ENCODE results near the gene TUBB4B.

Gene TUBB4B

DNA sequence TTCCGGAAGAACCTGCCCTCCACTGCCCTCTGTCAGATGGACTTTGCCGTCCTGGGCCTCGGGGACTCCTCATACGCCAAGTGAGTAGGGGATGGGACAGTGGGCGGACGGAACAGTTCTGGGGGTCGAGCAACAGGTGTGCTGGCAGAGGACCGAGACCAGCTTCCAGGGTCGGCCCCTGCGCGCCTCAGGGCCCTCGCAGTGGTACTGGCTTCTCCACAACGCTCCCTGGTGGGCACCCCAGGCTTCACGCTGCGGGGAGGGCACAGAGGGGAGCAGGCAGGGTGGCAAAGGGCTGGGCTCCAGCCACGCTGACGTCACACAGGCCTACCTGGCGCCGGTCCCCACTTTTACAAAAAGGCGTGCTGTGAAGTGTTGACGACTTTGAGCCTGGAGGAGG, 28.6 kb upstream of the TUBB4B start:
- Histone ChIP-seq H3K4me1 (ENCODE audit: insufficient read depth, low read length, severe bottlenecking) (peaks cover 20% of the 10 kb centered on the region), H3K4me3 (ENCODE audit: low read depth, low read length, poor library complexity, severe bottlenecking) (peak overlapping the region; percentile 29), H3K9me2 (ENCODE audit: low read depth, low read length) (no peaks in the 10 kb centered on the region), H3K9ac (ENCODE audit: low read length) (no peak overlapping the region), H3K9me3 (ENCODE audit: low read length) (no peaks in the 10 kb centered on the region), H3K36me3 (ENCODE audit: insufficient read depth, low read length) (peaks cover 13% of the 10 kb centered on the region), H3K27ac (ENCODE audit: low read depth, low read length, poor library complexity, severe bottlenecking) (no peak overlapping the region), H3K79me2 (ENCODE audit: insufficient read depth, low read length) (no peaks in the 10 kb centered on the region), H3K4me2 (ENCODE audit: low read length) (peak overlapping the region; percentile 51; the same call in 1 of the 2 replicates), H3K27me3 (ENCODE audit: insufficient read depth, low read length) (no peaks in the 10 kb centered on the region), H4K20me1 (ENCODE audit: insufficient read depth, low read length) (no peaks in the 10 kb centered on the region), H3F3A (ENCODE audit: insufficient read depth, low read length) (no peaks in the 10 kb centered on the region), H2AFZ (ENCODE audit: low read length) (no peak overlapping the region)
- TF ChIP-seq, protein P1, sequence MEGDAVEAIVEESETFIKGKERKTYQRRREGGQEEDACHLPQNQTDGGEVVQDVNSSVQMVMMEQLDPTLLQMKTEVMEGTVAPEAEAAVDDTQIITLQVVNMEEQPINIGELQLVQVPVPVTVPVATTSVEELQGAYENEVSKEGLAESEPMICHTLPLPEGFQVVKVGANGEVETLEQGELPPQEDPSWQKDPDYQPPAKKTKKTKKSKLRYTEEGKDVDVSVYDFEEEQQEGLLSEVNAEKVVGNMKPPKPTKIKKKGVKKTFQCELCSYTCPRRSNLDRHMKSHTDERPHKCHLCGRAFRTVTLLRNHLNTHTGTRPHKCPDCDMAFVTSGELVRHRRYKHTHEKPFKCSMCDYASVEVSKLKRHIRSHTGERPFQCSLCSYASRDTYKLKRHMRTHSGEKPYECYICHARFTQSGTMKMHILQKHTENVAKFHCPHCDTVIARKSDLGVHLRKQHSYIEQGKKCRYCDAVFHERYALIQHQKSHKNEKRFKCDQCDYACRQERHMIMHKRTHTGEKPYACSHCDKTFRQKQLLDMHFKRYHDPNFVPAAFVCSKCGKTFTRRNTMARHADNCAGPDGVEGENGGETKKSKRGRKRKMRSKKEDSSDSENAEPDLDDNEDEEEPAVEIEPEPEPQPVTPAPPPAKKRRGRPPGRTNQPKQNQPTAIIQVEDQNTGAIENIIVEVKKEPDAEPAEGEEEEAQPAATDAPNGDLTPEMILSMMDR (IDR thresholded peaks at IDR 0.05; ENCODE audit: low read length), result peak; percentile 36; the same call in 1 of the 2 replicates
- no peak for TF ChIP-seq EZH2 (IDR thresholded peaks at IDR 0.05; ENCODE audit: borderline replicate concordance, low read length)

DNA sequence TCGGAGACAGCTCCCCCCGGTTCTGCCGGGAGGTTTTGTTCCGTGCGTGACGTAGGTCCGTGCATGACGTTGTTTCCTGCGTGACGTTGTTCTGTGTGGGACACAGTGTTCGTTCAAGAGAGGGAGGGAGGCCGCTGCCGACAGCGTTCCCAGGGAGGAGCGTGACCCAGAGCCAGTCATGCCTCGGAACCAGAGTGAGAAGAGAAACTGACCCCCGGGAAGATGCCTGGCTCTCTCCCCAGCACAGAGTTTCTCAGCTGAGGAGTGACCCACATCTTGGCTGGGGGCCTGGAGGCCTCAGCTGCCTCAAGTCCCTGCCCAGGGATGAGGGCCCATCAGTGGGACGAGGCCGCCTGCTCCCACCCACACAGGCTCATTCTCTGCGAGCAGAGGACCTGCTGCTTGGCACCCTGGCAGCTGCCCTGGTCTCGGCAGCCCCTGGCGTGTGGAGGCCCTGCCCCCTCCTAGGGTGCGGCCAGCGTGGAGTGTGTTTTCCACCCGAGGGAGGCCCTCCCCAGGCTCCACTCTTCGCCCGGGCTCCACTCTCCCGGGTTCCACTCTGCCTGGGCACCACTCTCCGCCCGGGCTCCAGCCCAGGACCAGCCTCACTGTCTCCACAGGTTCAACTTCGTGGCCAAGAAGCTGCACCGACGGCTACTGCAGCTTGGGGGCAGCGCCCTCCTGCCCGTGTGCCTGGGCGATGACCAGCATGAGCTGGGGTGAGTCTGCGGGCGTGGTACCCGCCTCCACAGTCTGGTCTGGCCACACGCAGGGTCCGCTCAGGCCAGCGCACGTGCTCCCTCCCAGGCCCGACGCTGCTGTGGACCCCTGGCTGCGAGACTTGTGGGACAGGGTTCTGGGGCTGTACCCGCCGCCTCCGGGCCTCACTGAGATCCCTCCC, 27.7 kb upstream of the TUBB4B start:
- TF ChIP-seq, protein P1 (IDR thresholded peaks at IDR 0.05; ENCODE audit: low read length), result no peak
- no peak for TF ChIP-seq EZH2 (IDR thresholded peaks at IDR 0.05; ENCODE audit: borderline replicate concordance, low read length)
- H3K4me3 ChIP-seq (ENCODE audit: low read depth, low read length, poor library complexity, severe bottlenecking), result peak overlapping the region; percentile 29
- peak overlapping the region; percentile 51 for H3K4me2 ChIP-seq (ENCODE audit: low read length)
- H3K27ac ChIP-seq (ENCODE audit: low read depth, low read length, poor library complexity, severe bottlenecking), result no peak overlapping the region
- H4K20me1 ChIP-seq (ENCODE audit: insufficient read depth, low read length), result no peaks in the 10 kb centered on the region
- H3K27me3 ChIP-seq (ENCODE audit: insufficient read depth, low read length), result no peaks in the 10 kb centered on the region
- H3K36me3 ChIP-seq (ENCODE audit: insufficient read depth, low read length), result peaks cover 11% of the 10 kb centered on the region
- H3F3A ChIP-seq (ENCODE audit: insufficient read depth, low read length), result no peaks in the 10 kb centered on the region
- H3K4me1 ChIP-seq (ENCODE audit: insufficient read depth, low read length, severe bottlenecking), result peaks cover 20% of the 10 kb centered on the region
- H3K79me2 ChIP-seq (ENCODE audit: insufficient read depth, low read length), result no peaks in the 10 kb centered on the region
- no peaks in the 10 kb centered on the region for H3K9me2 ChIP-seq (ENCODE audit: low read depth, low read length)
- H2AFZ ChIP-seq (ENCODE audit: low read length), result no peak overlapping the region
- peak overlapping the region; percentile 36; the same call in 1 of the 2 replicates for H3K9ac ChIP-seq (ENCODE audit: low read length)
- H3K9me3 ChIP-seq (ENCODE audit: low read length), result no peaks in the 10 kb centered on the region

DNA sequence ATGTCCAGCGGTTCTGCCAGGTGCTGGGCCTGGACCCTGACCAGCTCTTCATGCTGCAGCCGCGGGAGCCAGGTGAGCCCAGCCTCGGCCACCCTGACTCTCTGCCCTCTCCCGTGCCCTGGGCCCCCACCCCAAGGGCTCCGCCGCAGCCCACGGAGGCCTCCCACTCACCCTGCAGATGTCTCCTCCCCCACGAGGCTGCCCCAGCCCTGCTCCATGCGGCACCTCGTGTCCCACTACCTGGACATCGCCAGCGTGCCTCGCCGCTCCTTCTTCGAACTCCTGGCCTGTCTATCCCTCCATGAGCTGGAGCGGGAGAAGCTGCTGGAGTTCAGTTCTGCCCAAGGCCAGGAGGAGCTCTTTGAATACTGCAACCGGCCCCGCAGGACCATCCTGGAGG, 26.5 kb upstream of the TUBB4B start:
- H3K27me3 ChIP-seq (ENCODE audit: insufficient read depth, low read length), result no peaks in the 10 kb centered on the region
- no peaks in the 10 kb centered on the region for H3K79me2 ChIP-seq (ENCODE audit: insufficient read depth, low read length)
- no peaks in the 10 kb centered on the region for H4K20me1 ChIP-seq (ENCODE audit: insufficient read depth, low read length)
- no peak for TF ChIP-seq EZH2 (IDR thresholded peaks at IDR 0.05; ENCODE audit: borderline replicate concordance, low read length)
- H2AFZ ChIP-seq (ENCODE audit: low read length), result no peak overlapping the region
- H3K9me2 ChIP-seq (ENCODE audit: low read depth, low read length), result no peaks in the 10 kb centered on the region
- H3K27ac ChIP-seq (ENCODE audit: low read depth, low read length, poor library complexity, severe bottlenecking), result no peak overlapping the region
- H3K9me3 ChIP-seq (ENCODE audit: low read length), result no peaks in the 10 kb centered on the region
- H3K4me3 ChIP-seq (ENCODE audit: low read depth, low read length, poor library complexity, severe bottlenecking), result no peak overlapping the region
- peaks cover 12% of the 10 kb centered on the region; the same call in 1 of the 2 replicates for H3K36me3 ChIP-seq (ENCODE audit: insufficient read depth, low read length)
- H3F3A ChIP-seq (ENCODE audit: insufficient read depth, low read length), result no peaks in the 10 kb centered on the region
- no peak overlapping the region for H3K4me2 ChIP-seq (ENCODE audit: low read length)
- H3K9ac ChIP-seq (ENCODE audit: low read length), result no peak overlapping the region
- peaks cover 20% of the 10 kb centered on the region for H3K4me1 ChIP-seq (ENCODE audit: insufficient read depth, low read length, severe bottlenecking)
